Hepatocyte (in vitro differentiated cells): ENCODE results near the gene ICE2. TPM values are rescaled to one million over a fixed set of nuclear protein-coding genes. Genes with fewer than 3 reads are reported as not detected.

Source experiments
- DNase-seq: peaks from one replicate; pipeline ENCODE4 v3.0.0-alpha.2; 2016; ENCODE audit warnings: low spot score
- H2AFZ ChIP-seq: fragments of 200-600 bp; sonication (generic); 2 replicates; pipeline ENCODE4 v1.6.0; 2016; ENCODE audit warnings: antibody characterized with exemption, mild to moderate bottlenecking
- H3K27ac ChIP-seq: fragments of 200-600 bp; sonication (generic); 2 replicates; pipeline ENCODE4 v1.5.1; 2016; ENCODE audit warnings: mild to moderate bottlenecking
- H3K27me3 ChIP-seq: fragments of 200-600 bp; sonication (generic); 2 replicates; pipeline ENCODE4 v1.6.1; 2016
- H3K36me3 ChIP-seq: fragments of 200-600 bp; sonication (generic); replicated peaks from 2 replicates; pipeline ENCODE4 v1.5.1; 2016; ENCODE audit warnings: low read depth; ENCODE audit not compliant: insufficient read depth
- H3K4me1 ChIP-seq: fragments of 200-600 bp; sonication (generic); 2 replicates; pipeline ENCODE4 v1.5.1; 2016; ENCODE audit warnings: mild to moderate bottlenecking, moderate library complexity; ENCODE audit not compliant: insufficient read depth
- H3K4me2 ChIP-seq: fragments of 200-600 bp; sonication (generic); 2 replicates; pipeline ENCODE4 v1.6.0; 2016
- H3K4me3 ChIP-seq: fragments of 200-600 bp; sonication (generic); 2 replicates; pipeline ENCODE4 v1.5.1; 2016; ENCODE audit warnings: mild to moderate bottlenecking
- H3K79me2 ChIP-seq: fragments of 200-600 bp; sonication (generic); 2 replicates; pipeline ENCODE4 v1.6.0; 2017; ENCODE audit warnings: mild to moderate bottlenecking
- H3K9me2 ChIP-seq: fragments of 200-600 bp; sonication (generic); replicated peaks from 2 replicates; pipeline ENCODE4 v1.6.0; 2017; ENCODE audit warnings: mild to moderate bottlenecking; ENCODE audit not compliant: insufficient read depth
- H3K9me3 ChIP-seq: fragments of 200-600 bp; sonication (generic); 2 replicates; pipeline ENCODE4 v1.5.1; 2016; ENCODE audit warnings: low read depth, mild to moderate bottlenecking
- H4K20me1 ChIP-seq: fragments of 200-600 bp; sonication (generic); 2 replicates; pipeline ENCODE4 v1.6.0; 2016; ENCODE audit warnings: mild to moderate bottlenecking; ENCODE audit not compliant: insufficient read depth, poor library complexity, severe bottlenecking
- CTCF ChIP-seq: fragments of 200-600 bp; sonication (generic); IDR thresholded peaks from 2 replicates; pipeline ENCODE4 v1.5.1; 2016; ENCODE audit warnings: antibody characterized with exemption, mild to moderate bottlenecking; ENCODE audit not compliant: poor library complexity
- EZH2 ChIP-seq: fragments of 200-600 bp; sonication (generic); IDR thresholded peaks from 2 replicates; pipeline ENCODE4 v1.6.1; 2016; ENCODE audit warnings: antibody characterized with exemption, mild to moderate bottlenecking, borderline replicate concordance
- EZH2phosphoT487 ChIP-seq: fragments of 200-600 bp; sonication (generic); IDR thresholded peaks from one replicate; pipeline ENCODE4 v1.6.1; 2018; ENCODE audit warnings: antibody characterized with exemption, mild to moderate bottlenecking, low read depth, moderate library complexity; ENCODE audit not compliant: unreplicated experiment, severe bottlenecking
- WGBS: methylation state at CpG from one replicate; pipeline ENCODE4 v1.1.6; 2016; ENCODE audit warnings: low lambda C conversion rate; ENCODE audit errors: missing lambda C conversion rate; 5-methylcytosine and 5-hydroxymethylcytosine counted together
- polyA plus RNA-seq: library from polyadenylated mRNA; unstranded; fragments of >200 nt; fragmentation: Nextera tagmentation; extraction: Ambion mirVana; gene quantifications from 2 replicates; pipeline ENCODE4 v1.2.1, GENCODE V29; 2016
- total RNA-seq: library from RNA; depleted of rRNA; stranded (reverse); fragments of >200 nt; gene quantifications from 2 replicates; pipeline ENCODE4 v1.2.3, GENCODE V29; 2014

Gene ICE2
- total and polyA plus RNA-seq, 2 experiments from 2014 or later = 15.8 to 35.4 TPM

DNA sequence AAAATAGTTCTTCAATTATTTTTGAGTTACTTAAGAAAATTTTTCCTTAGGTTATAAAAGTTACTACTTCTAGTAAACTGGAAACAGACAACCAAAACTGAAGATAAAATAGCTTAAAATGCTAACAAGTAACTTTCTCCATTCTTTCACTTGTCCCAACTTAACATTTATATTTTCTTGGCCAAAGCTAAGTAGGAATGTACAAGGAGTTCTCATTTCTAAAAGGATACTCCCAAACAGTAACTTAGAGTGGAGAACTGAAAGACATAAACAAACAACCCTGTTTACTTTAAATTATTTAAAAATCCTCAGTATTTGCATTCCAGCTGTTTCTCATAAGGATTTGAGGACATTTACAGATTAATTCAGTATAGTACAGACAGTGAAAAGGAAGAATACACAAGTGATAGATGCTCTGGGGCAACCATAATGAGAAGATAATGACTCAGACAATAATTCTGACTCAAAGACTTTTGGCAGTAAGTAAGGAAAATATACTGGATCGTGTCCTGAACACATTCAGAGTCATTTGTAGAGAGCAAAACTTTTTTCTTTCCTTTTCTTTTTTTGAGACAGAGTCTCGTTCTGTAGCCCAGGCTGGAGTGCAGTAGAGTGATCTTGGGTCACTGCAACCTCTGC is 52.0 kb downstream of the ICE2 start:
- no peaks in the 10 kb centered on the region for H3K36me3 ChIP-seq
- TF ChIP-seq EZH2phosphoT487 (no peak), CTCF (no peak), EZH2 (no peak)
- no peaks in the 10 kb centered on the region for H4K20me1 ChIP-seq
- peak overlapping the region; percentile 67 for H3K27ac ChIP-seq
- peak; percentile 23 for DNase-seq
- H3K9me2 ChIP-seq = no peaks in the 10 kb centered on the region
- no peaks in the 10 kb centered on the region for H3K9me3 ChIP-seq
- H3K27me3 ChIP-seq = no peaks in the 10 kb centered on the region
- peak overlapping the region; percentile 33 for H3K4me2 ChIP-seq
- H2AFZ ChIP-seq = no peak overlapping the region
- H3K4me1 ChIP-seq = peaks cover 7% of the 10 kb centered on the region
- no peaks in the 10 kb centered on the region for H3K79me2 ChIP-seq
- H3K4me3 ChIP-seq = no peak overlapping the region
- 73% methylated on average over 2 of the region's 2 CpGs for WGBS

DNA sequence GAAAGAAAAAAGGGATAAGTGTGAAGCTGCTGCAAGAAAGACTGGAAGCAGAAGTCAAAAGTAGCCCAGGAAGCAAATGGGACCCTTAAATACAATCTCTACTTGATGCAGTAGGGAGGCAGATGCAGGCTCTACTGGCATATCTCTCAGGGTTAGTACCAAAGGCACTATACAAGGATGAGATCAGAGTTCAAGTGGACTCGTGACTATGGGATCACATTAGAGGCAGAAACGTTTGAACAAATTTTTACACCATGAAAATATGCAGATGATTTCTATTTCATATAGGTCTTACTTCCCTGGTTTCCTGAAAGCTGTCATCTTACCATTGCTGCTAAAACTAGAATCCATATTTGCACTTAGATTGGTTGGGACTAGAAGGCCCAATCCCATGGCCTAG is 53.5 kb downstream of the ICE2 start:
- Histone ChIP-seq H4K20me1 (no peaks in the 10 kb centered on the region), H3K27ac (no peak overlapping the region), H3K4me3 (no peak overlapping the region), H3K36me3 (no peaks in the 10 kb centered on the region), H3K9me2 (no peaks in the 10 kb centered on the region), H3K4me2 (no peak overlapping the region), H3K27me3 (no peaks in the 10 kb centered on the region), H3K79me2 (no peaks in the 10 kb centered on the region), H2AFZ (no peak overlapping the region), H3K9me3 (no peaks in the 10 kb centered on the region), H3K4me1 (peaks cover 16% of the 10 kb centered on the region)
- WGBS = 92% methylated on average over 2 of the region's 2 CpGs
- no peak for DNase-seq
- TF ChIP-seq EZH2phosphoT487 (no peak), CTCF (no peak), EZH2 (no peak)

GRCh38 chr15:60424006-60424405 is 54.9 kb downstream of the ICE2 start:
- Histone ChIP-seq H3K4me2 (peak overlapping the region; percentile 16), H3K27ac (peak overlapping the region; percentile 79)

More at GRCh38 chr15:60424006-60424405, 54.9 kb downstream of the ICE2 start:
- H3K4me3 ChIP-seq = no peak overlapping the region
- no peak overlapping the region for H2AFZ ChIP-seq
- H3K36me3 ChIP-seq = no peaks in the 10 kb centered on the region
- no peaks in the 10 kb centered on the region for H3K27me3 ChIP-seq
- no peak for TF ChIP-seq EZH2phosphoT487
- TF ChIP-seq EZH2 = no peak
- no peak for TF ChIP-seq CTCF
- DNase-seq = no peak
- no peaks in the 10 kb centered on the region for H4K20me1 ChIP-seq
- H3K9me3 ChIP-seq = no peaks in the 10 kb centered on the region
- no peaks in the 10 kb centered on the region for H3K9me2 ChIP-seq
- 100% methylated on average over 1 of the region's 1 CpG for WGBS
- H3K4me1 ChIP-seq = peaks cover 22% of the 10 kb centered on the region
- H3K79me2 ChIP-seq = no peaks in the 10 kb centered on the region
